GM12875 (cell line): ENCODE data around the gene GLE1.

Experiments used
- H3K4me3 ChIP-seq: one replicate; pipeline ENCODE4 v1.5.1; 2011; ENCODE audit warnings: low read depth, low read length, control low read depth
- CTCF ChIP-seq: IDR thresholded peaks from 2 replicates; pipeline ENCODE4 v1.5.1; 2011; ENCODE audit warnings: low read depth, mild to moderate bottlenecking, control low read depth, inconsistent platforms, low read length, moderate library complexity, borderline replicate concordance; ENCODE audit not compliant: insufficient read depth

Gene GLE1

DNA sequence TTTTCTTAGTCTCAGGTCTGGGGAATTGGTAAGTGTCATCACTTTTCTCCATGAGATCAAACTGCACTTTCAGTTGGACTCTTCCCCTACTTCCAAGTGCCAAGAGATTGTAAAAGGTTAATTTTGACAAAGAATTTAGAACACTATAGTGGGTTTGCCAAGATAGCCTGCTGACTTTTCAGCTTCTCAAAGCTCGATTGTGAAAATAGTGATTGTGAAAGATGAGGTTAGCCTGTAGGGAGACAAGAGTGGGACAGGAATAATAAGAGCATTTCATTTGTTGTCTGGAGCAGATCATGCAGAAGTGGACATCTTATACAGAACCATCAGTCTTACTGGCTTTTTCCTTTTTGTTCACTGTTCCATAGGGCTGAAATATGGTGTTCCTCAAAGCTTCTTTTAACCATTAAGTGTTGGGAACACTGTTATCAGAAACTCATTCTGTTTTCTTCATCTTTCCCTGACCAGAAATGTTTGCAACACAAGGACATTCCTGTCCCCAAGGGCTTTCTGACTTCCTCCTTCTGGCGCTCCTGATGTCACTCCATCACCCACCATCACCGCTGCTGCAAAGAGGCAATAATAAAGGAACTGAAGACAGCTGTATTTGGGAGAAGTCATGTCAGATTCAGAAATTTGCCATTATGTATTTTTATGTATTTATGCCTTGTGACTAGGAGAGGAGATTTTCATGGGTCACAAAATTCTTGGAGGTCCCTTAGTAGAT is 36.3 kb downstream of the GLE1 start:
- no peak for TF ChIP-seq CTCF

DNA sequence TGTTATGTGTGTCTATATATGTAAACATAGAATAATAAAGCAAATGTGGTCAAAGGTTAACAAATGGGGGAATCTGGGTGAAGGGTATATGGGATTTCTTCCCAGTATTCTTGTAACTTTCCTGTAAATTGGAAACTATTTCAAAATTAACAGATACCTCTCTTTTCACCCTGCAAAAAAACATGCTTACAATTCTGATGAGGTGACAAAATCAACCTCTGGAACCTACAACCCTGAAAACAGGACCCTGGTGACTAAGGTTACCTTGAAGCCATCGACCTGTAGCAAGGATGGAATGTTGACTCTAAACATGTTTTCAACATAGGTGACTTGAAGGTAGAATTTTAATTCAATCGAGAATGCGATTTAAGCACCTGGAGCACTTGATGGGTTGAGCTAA is 42.0 kb downstream of the GLE1 start:
- TF ChIP-seq CTCF = no peak
- H3K4me3 ChIP-seq = no peak overlapping the region

More for the DNA sequence above, 36.3 kb downstream of the GLE1 start:
- H3K4me3 ChIP-seq = no peak overlapping the region

GRCh38 chr9:128548876-128549275 is 44.4 kb downstream of the GLE1 start:
- no peak for TF ChIP-seq CTCF
- no peak overlapping the region for H3K4me3 ChIP-seq

DNA sequence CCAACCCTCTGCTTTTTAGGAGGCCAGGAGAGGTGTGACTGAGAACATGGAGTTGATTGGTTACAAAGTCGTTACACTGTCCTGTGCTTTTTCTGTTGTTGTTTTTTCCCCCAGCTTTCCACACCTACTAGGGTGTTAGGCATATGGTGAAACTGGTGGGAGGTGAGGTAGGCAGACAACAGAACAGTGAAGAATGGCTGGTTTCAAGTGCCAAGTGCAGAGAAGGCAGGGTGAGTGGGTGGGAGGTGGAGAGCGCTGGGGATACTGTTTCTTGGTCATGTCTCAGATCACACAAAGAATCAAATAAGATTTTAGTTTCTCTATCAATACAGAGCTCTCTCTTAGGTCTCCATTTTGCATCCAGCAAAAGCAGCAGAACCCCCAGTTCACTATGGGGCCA is 45.7 kb downstream of the GLE1 start:
- TF ChIP-seq CTCF = no peak
- H3K4me3 ChIP-seq = no peak overlapping the region

DNA sequence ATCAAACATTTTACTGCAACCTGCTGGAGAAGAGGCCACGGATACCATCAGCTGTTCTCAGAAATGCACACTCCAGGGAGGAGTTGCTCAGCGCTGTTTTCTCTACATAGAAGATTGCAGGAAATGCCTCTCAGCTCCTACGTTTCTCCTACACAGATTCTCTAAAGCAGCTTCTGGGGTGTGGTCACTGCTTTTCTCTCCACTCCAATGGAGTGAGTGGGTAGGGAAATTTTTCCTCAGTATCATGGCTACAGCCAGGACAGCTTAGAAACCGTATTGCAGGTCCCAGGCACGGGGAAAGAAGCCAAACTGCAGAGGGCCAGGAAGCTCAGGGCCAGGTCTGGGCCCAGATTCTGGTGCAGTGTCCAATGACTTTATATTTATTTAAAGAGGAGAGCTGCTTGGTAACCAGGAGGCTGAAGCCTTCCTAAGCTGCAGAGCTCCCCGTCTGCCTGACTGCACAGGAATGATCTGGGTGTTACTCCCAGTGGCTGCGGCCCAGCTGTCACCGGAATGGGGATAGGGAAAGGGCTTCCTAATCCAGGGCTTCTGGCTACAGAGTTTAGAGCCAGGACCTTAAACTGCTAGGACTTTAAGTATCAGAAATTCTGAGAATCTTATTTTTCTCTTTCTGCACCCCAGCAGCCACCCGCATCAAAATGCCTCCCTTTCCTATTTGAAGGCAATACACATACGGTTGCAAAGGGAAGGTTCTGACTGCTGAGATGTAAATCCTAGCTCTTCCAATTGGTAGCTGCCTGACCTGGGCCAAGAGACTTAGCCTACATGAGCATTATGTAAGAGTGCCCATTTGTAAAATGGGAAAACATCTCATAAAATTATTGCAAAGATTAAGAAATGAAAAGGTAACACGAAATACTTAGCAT is 46.5 kb downstream of the GLE1 start:
- no peak for TF ChIP-seq CTCF
- H3K4me3 ChIP-seq = no peak overlapping the region

DNA sequence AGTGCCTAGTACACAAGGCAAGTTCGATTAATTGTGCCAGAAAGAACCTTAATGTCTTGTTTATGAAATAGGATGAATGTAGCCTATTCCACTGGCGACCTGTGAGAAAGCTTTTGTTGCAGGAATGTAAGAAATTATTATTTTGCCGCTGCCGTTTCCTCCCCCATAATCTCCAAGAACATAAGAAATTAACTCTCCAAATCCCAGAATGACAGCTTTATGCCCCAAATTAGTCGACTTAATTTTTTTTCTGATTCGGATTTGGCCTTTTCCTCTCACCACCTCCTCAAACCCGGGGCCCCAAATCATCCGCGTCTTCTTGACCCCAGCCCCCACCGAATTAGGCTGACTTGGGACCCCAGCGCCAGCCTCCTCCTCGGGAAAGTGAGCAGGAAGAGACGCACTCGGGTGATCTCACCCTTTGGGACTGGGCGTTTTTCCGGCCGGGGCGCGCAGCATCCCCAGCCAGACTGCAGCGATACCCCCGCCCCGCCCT is 47.2 kb downstream of the GLE1 start:
- H3K4me3 ChIP-seq = peak overlapping the region; percentile 96
- TF ChIP-seq CTCF = no peak
